HEK293 (cell line): ENCODE data around the gene HLF.

ENCODE experiments used
- CTCF ChIA-PET: fragments of 350-600 bp; formaldehyde crosslinking; extraction: SDS; loops from one replicate; lab custom pipeline; 2021; ENCODE audit warnings: antibody characterized with exemption; lab: Yijun Ruan, JAX
- POLR2A ChIA-PET: fragments of 300-600 bp; formaldehyde crosslinking; extraction: SDS; loops from one replicate; lab custom pipeline; 2020; ENCODE audit warnings: antibody characterized with exemption, inconsistent platforms; lab: Yijun Ruan, JAX
- H3K27ac ChIP-seq: fragments of 200-500 bp; sonication (Bioruptor generic); 2 replicates; pipeline ENCODE4 v1.5.1; 2014; ENCODE audit warnings: low read depth, low read length, control low read depth, inconsistent platforms; ENCODE audit errors: extremely low read depth
- H3K36me3 ChIP-seq, 2 experiments: fragments of 200-500 bp in 1 of 2; sonication (Bioruptor generic) in 1 of 2; 1 replicate in 1 of 2; 2 replicates in 1 of 2; pipeline ENCODE4 v1.5.1; 2014 to 2017; ENCODE audit warnings: inconsistent platforms in 2 of 2, low read length in 2 of 2; ENCODE audit not compliant: control insufficient read depth in 2 of 2, insufficient read depth in 1 of 2
- H3K4me1 ChIP-seq: fragments of 200-500 bp; sonication (Bioruptor generic); 2 replicates; pipeline ENCODE4 v1.5.1; 2014; ENCODE audit warnings: mild to moderate bottlenecking, low read length, inconsistent platforms; ENCODE audit not compliant: control insufficient read depth, insufficient read depth
- H3K4me3 ChIP-seq: 2 replicates; pipeline ENCODE4 v1.5.1; 2011; ENCODE audit warnings: low read depth, mild to moderate bottlenecking, control low read depth, low read length, moderate library complexity
- H3K9me3 ChIP-seq: fragments of 200-500 bp; sonication (Bioruptor generic); 2 replicates; pipeline ENCODE4 v1.5.1; 2014; ENCODE audit warnings: low read depth, low read length, inconsistent platforms; ENCODE audit not compliant: control insufficient read depth, insufficient read depth
- BCL11A ChIP-seq: fragments of 450-650 bp; formaldehyde crosslinking; IDR thresholded peaks from 2 replicates; pipeline ENCODE4 v1.5.1; 2016; ENCODE audit warnings: low read depth, missing biosample characterization, missing genetic modification characterization
- GLIS1 ChIP-seq: fragments of 450-650 bp; formaldehyde crosslinking; IDR thresholded peaks from 2 replicates; pipeline ENCODE4 v1.5.1; 2016; ENCODE audit warnings: missing biosample characterization, missing genetic modification characterization
- OSR2 ChIP-seq: fragments of 450-650 bp; formaldehyde crosslinking; IDR thresholded peaks from 2 replicates; pipeline ENCODE4 v1.5.1; 2016; ENCODE audit warnings: missing biosample characterization, missing genetic modification characterization
- PRDM1 ChIP-seq: fragments of 450-650 bp; formaldehyde crosslinking; IDR thresholded peaks from 2 replicates; pipeline ENCODE4; 2016; ENCODE audit warnings: missing biosample characterization, missing genetic modification characterization
- SCRT2 ChIP-seq: fragments of 450-650 bp; formaldehyde crosslinking; IDR thresholded peaks from 2 replicates; pipeline ENCODE4 v1.5.1; 2016; ENCODE audit warnings: missing biosample characterization, missing genetic modification characterization
- ZFHX2 ChIP-seq: fragments of 450-650 bp; formaldehyde crosslinking; conservative IDR thresholded peaks from 2 replicates; pipeline ENCODE4 v1.5.1; 2016; ENCODE audit warnings: missing biosample characterization, missing genetic modification characterization
- ZFP69B ChIP-seq: fragments of 450-650 bp; formaldehyde crosslinking; IDR thresholded peaks from 2 replicates; pipeline ENCODE4 v1.5.1; 2016; ENCODE audit warnings: missing biosample characterization, missing genetic modification characterization
- ZNF175 ChIP-seq: fragments of 450-650 bp; formaldehyde crosslinking; IDR thresholded peaks from 2 replicates; pipeline ENCODE4 v1.5.1; 2016; ENCODE audit warnings: missing biosample characterization, missing genetic modification characterization
- ZNF248 ChIP-seq: fragments of 450-650 bp; formaldehyde crosslinking; IDR thresholded peaks from 2 replicates; pipeline ENCODE4 v1.5.1; 2017; ENCODE audit warnings: missing biosample characterization, missing genetic modification characterization
- ZNF521 ChIP-seq: fragments of 450-650 bp; formaldehyde crosslinking; IDR thresholded peaks from 2 replicates; pipeline ENCODE4 v1.5.1; 2017; ENCODE audit warnings: missing biosample characterization, mild to moderate bottlenecking, missing genetic modification characterization
- ZNF560 ChIP-seq: fragments of 450-650 bp; formaldehyde crosslinking; IDR thresholded peaks from 2 replicates; pipeline ENCODE4 v1.5.1; 2017; ENCODE audit warnings: missing biosample characterization, missing genetic modification characterization, borderline replicate concordance
- ZNF585B ChIP-seq: fragments of 450-650 bp; formaldehyde crosslinking; IDR thresholded peaks from 2 replicates; pipeline ENCODE4 v1.5.1; 2016; ENCODE audit warnings: missing biosample characterization, missing genetic modification characterization
- ZNF610 ChIP-seq: fragments of 450-650 bp; formaldehyde crosslinking; IDR thresholded peaks from 2 replicates; pipeline ENCODE4 v1.5.1; 2016; ENCODE audit warnings: missing biosample characterization, missing genetic modification characterization, borderline replicate concordance
- ZNF785 ChIP-seq: fragments of 450-650 bp; formaldehyde crosslinking; IDR thresholded peaks from 2 replicates; pipeline ENCODE4 v1.5.1; 2016; ENCODE audit warnings: missing biosample characterization, missing genetic modification characterization
- ZSCAN16 ChIP-seq: fragments of 450-650 bp; formaldehyde crosslinking; IDR thresholded peaks from 2 replicates; pipeline ENCODE4 v1.5.1; 2016; ENCODE audit warnings: missing biosample characterization, missing genetic modification characterization
- TF ChIP-seq, protein P1 (sequence below): fragments of 450-650 bp; formaldehyde crosslinking; IDR thresholded peaks from 2 replicates; pipeline ENCODE4 v1.5.1; 2016; ENCODE audit warnings: missing biosample characterization, missing genetic modification characterization
- TF ChIP-seq, protein P2 (sequence below): fragments of 450-650 bp; formaldehyde crosslinking; optimal IDR thresholded peaks from 2 replicates; pipeline ENCODE3; 2016; ENCODE audit warnings: missing biosample characterization, mild to moderate bottlenecking, missing genetic modification characterization
- TF ChIP-seq, protein P3 (sequence below): fragments of 450-650 bp; formaldehyde crosslinking; IDR thresholded peaks from 2 replicates; pipeline ENCODE4 v1.5.1; 2016; ENCODE audit warnings: missing biosample characterization, missing genetic modification characterization
- TF ChIP-seq, protein P4 (sequence below): fragments of 450-650 bp; formaldehyde crosslinking; IDR thresholded peaks from 2 replicates; pipeline ENCODE4 v1.5.1; 2016; ENCODE audit warnings: missing biosample characterization, missing genetic modification characterization, borderline replicate concordance
- TF ChIP-seq, protein P5 (sequence below): fragments of 450-650 bp; formaldehyde crosslinking; IDR thresholded peaks from 2 replicates; pipeline ENCODE4 v1.5.1; 2016; ENCODE audit warnings: missing biosample characterization, missing genetic modification characterization

HLF gene

DNA sequence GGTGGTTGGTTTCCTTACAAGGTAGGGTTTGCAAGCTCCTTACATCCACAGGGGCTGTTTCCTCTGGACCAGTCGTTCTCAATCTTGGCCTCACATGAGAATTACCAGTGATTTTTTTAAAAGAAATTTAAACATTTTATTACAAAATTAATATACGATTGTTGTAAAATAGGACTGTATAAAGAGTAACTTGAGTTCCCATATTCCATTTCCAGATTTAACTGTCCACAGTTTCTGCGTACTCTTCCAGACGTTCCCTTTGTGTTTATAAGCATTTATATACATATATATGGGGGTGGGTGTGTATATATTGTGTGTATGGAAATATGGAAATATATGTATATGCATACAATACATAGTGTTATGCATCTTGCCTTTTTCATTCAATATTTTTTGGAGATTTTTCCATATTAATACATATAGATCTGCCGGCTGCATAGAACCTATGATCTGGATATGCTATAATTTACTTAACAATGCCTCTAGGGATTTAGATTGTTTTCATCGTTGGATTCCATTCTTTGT, 31.5 kb downstream of the HLF start:
- H3K4me3 ChIP-seq = no peak overlapping the region
- TF ChIP-seq ZFP69B (no peak), ZSCAN16 (tag by site-specific recombination) (no peak), ZNF175 (no peak), ZNF560 (tag by site-specific recombination) (no peak), ZNF248 (tag by site-specific recombination) (no peak), ZNF610 (tag by site-specific recombination) (no peak), ZFHX2 (tag by site-specific recombination) (no peak), PRDM1 (no peak), GLIS1 (tag by site-specific recombination) (no peak), BCL11A (tag by site-specific recombination) (no peak), OSR2 (tag by site-specific recombination) (no peak), SCRT2 (tag by site-specific recombination) (no peak), ZNF785 (tag by site-specific recombination) (no peak), ZNF585B (tag by site-specific recombination) (no peak), ZNF521 (no peak)
- TF ChIP-seq, protein P1, sequence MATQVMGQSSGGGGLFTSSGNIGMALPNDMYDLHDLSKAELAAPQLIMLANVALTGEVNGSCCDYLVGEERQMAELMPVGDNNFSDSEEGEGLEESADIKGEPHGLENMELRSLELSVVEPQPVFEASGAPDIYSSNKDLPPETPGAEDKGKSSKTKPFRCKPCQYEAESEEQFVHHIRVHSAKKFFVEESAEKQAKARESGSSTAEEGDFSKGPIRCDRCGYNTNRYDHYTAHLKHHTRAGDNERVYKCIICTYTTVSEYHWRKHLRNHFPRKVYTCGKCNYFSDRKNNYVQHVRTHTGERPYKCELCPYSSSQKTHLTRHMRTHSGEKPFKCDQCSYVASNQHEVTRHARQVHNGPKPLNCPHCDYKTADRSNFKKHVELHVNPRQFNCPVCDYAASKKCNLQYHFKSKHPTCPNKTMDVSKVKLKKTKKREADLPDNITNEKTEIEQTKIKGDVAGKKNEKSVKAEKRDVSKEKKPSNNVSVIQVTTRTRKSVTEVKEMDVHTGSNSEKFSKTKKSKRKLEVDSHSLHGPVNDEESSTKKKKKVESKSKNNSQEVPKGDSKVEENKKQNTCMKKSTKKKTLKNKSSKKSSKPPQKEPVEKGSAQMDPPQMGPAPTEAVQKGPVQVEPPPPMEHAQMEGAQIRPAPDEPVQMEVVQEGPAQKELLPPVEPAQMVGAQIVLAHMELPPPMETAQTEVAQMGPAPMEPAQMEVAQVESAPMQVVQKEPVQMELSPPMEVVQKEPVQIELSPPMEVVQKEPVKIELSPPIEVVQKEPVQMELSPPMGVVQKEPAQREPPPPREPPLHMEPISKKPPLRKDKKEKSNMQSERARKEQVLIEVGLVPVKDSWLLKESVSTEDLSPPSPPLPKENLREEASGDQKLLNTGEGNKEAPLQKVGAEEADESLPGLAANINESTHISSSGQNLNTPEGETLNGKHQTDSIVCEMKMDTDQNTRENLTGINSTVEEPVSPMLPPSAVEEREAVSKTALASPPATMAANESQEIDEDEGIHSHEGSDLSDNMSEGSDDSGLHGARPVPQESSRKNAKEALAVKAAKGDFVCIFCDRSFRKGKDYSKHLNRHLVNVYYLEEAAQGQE (tag by site-specific recombination) = no peak
- TF ChIP-seq, protein P2, sequence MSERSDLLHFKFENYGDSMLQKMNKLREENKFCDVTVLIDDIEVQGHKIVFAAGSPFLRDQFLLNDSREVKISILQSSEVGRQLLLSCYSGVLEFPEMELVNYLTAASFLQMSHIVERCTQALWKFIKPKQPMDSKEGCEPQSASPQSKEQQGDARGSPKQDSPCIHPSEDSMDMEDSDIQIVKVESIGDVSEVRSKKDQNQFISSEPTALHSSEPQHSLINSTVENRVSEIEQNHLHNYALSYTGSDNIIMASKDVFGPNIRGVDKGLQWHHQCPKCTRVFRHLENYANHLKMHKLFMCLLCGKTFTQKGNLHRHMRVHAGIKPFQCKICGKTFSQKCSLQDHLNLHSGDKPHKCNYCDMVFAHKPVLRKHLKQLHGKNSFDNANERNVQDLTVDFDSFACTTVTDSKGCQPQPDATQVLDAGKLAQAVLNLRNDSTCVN (tag by site-specific recombination) = no peak
- TF ChIP-seq, protein P3, sequence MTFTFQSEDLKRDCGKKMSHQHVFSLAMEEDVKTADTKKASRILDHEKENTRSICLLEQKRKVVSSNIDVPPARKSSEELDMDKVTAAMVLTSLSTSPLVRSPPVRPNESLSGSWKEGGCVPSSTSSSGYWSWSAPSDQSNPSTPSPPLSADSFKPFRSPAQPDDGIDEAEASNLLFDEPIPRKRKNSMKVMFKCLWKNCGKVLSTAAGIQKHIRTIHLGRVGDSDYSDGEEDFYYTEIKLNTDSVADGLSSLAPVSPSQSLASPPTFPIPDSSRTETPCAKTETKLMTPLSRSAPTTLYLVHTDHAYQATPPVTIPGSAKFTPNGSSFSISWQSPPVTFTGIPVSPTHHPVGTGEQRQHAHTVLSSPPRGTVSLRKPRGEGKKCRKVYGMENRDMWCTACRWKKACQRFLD (tag by site-specific recombination) = no peak
- TF ChIP-seq, protein P4, sequence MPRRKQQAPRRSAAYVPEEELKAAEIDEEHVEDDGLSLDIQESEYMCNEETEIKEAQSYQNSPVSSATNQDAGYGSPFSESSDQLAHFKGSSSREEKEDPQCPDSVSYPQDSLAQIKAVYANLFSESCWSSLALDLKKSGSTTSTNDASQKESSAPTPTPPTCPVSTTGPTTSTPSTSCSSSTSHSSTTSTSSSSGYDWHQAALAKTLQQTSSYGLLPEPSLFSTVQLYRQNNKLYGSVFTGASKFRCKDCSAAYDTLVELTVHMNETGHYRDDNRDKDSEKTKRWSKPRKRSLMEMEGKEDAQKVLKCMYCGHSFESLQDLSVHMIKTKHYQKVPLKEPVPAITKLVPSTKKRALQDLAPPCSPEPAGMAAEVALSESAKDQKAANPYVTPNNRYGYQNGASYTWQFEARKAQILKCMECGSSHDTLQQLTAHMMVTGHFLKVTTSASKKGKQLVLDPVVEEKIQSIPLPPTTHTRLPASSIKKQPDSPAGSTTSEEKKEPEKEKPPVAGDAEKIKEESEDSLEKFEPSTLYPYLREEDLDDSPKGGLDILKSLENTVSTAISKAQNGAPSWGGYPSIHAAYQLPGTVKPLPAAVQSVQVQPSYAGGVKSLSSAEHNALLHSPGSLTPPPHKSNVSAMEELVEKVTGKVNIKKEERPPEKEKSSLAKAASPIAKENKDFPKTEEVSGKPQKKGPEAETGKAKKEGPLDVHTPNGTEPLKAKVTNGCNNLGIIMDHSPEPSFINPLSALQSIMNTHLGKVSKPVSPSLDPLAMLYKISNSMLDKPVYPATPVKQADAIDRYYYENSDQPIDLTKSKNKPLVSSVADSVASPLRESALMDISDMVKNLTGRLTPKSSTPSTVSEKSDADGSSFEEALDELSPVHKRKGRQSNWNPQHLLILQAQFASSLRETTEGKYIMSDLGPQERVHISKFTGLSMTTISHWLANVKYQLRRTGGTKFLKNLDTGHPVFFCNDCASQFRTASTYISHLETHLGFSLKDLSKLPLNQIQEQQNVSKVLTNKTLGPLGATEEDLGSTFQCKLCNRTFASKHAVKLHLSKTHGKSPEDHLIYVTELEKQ = no peak
- TF ChIP-seq, protein P5, sequence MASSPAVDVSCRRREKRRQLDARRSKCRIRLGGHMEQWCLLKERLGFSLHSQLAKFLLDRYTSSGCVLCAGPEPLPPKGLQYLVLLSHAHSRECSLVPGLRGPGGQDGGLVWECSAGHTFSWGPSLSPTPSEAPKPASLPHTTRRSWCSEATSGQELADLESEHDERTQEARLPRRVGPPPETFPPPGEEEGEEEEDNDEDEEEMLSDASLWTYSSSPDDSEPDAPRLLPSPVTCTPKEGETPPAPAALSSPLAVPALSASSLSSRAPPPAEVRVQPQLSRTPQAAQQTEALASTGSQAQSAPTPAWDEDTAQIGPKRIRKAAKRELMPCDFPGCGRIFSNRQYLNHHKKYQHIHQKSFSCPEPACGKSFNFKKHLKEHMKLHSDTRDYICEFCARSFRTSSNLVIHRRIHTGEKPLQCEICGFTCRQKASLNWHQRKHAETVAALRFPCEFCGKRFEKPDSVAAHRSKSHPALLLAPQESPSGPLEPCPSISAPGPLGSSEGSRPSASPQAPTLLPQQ (tag by site-specific recombination) = no peak
- CTCF ChIA-PET = interaction anchor here (0.6 to 2.4 kb wide), 19 partner anchors 9 to 359 kb away, joined by 3 to 9 read pairs (median 3); no protein-coding TSS in a partner anchor
- POLR2A ChIA-PET = no interaction called here
- H3K36me3 ChIP-seq = no peaks in the 10 kb centered on the region
- H3K4me1 ChIP-seq = no peaks in the 10 kb centered on the region
- no peak overlapping the region for H3K27ac ChIP-seq
- no peaks in the 10 kb centered on the region for H3K9me3 ChIP-seq
